HUES48 (cell line): ENCODE results near the gene FBLIM1.

Source experiments
- H3K27ac ChIP-seq: one replicate; pipeline ENCODE4 v1.7.0; 2013; ENCODE audit warnings: low read depth, low read length, inconsistent platforms
- H3K27me3 ChIP-seq: 2 replicates; pipeline ENCODE4 v1.6.1; 2013; ENCODE audit warnings: mild to moderate bottlenecking, low read length; ENCODE audit not compliant: control insufficient read depth, insufficient read depth
- H3K36me3 ChIP-seq: 2 replicates; pipeline ENCODE4 v1.6.1; 2013; ENCODE audit warnings: low read length; ENCODE audit not compliant: control insufficient read depth, insufficient read depth
- H3K4me1 ChIP-seq: 2 replicates; pipeline ENCODE4 v1.6.1; 2013; ENCODE audit warnings: mild to moderate bottlenecking, low read length; ENCODE audit not compliant: control insufficient read depth, insufficient read depth
- H3K4me3 ChIP-seq: 2 replicates; pipeline ENCODE4 v1.5.1; 2013; ENCODE audit warnings: mild to moderate bottlenecking, low read depth, low read length
- H3K9ac ChIP-seq: 2 replicates; pipeline ENCODE4 v1.6.1; 2013; ENCODE audit warnings: mild to moderate bottlenecking, low read depth, low read length, moderate library complexity
- H3K9me3 ChIP-seq: 2 replicates; pipeline ENCODE4 v1.6.1; 2013; ENCODE audit warnings: low read length; ENCODE audit not compliant: control insufficient read depth, insufficient read depth

The FBLIM1 gene

DNA sequence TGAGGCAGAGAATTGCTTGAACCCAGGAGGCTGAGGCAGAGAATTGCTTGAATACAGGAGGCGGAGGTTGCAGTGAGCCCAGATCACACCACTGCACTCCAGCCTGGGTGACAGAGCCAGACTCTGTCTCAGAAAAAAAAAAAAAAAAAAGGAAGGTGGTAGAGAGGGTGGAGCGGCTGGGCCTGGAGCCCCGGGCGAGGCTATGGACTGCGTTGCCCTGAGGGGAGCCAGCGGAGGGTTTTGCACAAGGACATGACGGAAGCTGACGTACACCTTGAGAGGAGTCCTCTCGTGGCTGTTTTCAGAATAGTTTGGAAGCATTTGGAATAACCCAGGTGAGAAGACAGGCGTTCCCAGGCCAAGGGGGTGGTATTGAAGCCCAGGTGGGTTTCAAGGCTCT is 6.9 kb upstream of the FBLIM1 start:
- Histone ChIP-seq H3K9ac (no peak overlapping the region), H3K9me3 (no peaks in the 10 kb centered on the region), H3K36me3 (no peaks in the 10 kb centered on the region), H3K27me3 (no peaks in the 10 kb centered on the region), H3K27ac (no peak overlapping the region), H3K4me1 (peaks cover 23% of the 10 kb centered on the region), H3K4me3 (no peak overlapping the region)

DNA sequence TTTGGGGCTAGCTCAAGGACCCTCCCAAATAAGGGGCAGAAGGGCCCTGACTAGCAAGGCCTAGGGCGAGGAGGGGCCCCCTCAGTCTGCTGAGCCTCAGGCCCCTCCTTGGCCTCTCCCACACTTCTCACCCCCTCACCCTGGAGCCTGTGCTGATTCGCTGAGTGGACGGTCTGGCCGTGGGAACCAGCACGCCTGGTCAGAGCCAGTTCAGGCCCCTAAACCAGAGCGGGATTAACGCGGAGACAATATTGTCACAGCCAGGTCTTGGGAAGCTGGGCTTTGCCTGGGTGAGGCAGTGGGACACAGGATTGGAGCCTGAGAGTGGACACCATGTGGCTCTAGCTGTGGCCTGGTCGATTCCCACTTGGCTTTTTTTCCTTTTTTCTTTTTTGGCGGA is 4.8 kb upstream of the FBLIM1 start:
- no peaks in the 10 kb centered on the region for H3K27me3 ChIP-seq
- no peaks in the 10 kb centered on the region for H3K9me3 ChIP-seq
- H3K9ac ChIP-seq, result no peak overlapping the region
- no peaks in the 10 kb centered on the region for H3K36me3 ChIP-seq
- H3K4me1 ChIP-seq, result peaks cover 36% of the 10 kb centered on the region
- H3K4me3 ChIP-seq, result no peak overlapping the region
- no peak overlapping the region for H3K27ac ChIP-seq

DNA sequence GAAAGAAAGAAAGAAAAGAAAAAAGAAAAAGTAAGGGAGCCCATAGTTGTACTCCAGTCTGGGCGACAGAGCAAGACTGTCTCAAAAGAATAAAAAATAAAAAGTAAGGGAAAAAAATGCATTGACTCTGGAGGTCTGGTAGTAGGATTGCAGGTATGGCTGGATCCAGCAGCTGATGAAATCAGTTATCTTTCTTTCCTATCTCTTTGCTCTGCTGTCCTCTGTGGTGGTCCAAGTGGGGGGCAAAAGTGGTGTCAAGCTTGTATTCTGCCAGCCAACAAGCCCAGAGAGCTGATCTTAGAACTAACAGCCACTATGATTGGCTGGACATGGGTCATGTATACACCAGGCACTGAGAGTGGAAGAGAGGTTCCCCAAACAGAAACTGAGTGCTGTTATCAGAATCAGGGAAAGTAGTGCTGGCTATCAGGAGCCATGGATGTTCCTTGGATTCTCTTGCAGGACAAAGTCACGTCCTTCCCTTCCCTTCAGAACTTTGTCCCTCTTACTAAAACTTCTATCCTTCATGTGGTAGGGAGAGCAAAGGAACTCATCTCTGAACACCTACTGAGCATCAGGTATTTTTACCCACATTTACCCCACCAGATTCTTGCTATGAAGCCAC is 3.5 kb upstream of the FBLIM1 start:
- H3K27ac ChIP-seq, result no peak overlapping the region
- no peaks in the 10 kb centered on the region for H3K9me3 ChIP-seq
- peaks cover 27% of the 10 kb centered on the region for H3K4me1 ChIP-seq
- no peak overlapping the region for H3K9ac ChIP-seq
- H3K36me3 ChIP-seq, result no peaks in the 10 kb centered on the region
- no peaks in the 10 kb centered on the region for H3K27me3 ChIP-seq
- no peak overlapping the region for H3K4me3 ChIP-seq

DNA sequence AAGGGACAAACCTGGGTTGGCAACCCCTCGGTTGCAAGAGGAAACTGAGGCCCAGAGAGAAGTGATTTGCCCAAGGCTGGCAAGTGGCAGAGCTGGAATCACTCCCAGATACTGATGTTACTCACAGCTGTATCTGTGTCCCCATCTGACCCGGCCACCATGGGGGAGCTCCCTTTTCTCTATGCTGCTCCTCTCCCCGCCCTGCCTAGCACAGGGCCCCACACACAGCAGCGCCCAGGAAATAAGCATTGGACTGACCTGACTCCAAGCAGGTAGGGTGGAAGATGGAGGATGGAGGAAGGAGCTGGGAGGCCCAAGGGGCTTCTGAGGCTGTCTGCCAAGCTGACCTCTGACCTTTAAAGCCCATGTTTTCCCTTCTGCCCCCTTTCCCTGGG is 3.0 kb upstream of the FBLIM1 start:
- H3K4me3 ChIP-seq, result no peak overlapping the region
- peaks cover 28% of the 10 kb centered on the region for H3K4me1 ChIP-seq
- H3K27me3 ChIP-seq, result no peaks in the 10 kb centered on the region
- no peaks in the 10 kb centered on the region for H3K36me3 ChIP-seq
- H3K9ac ChIP-seq, result no peak overlapping the region
- no peak overlapping the region for H3K27ac ChIP-seq
- no peaks in the 10 kb centered on the region for H3K9me3 ChIP-seq

DNA sequence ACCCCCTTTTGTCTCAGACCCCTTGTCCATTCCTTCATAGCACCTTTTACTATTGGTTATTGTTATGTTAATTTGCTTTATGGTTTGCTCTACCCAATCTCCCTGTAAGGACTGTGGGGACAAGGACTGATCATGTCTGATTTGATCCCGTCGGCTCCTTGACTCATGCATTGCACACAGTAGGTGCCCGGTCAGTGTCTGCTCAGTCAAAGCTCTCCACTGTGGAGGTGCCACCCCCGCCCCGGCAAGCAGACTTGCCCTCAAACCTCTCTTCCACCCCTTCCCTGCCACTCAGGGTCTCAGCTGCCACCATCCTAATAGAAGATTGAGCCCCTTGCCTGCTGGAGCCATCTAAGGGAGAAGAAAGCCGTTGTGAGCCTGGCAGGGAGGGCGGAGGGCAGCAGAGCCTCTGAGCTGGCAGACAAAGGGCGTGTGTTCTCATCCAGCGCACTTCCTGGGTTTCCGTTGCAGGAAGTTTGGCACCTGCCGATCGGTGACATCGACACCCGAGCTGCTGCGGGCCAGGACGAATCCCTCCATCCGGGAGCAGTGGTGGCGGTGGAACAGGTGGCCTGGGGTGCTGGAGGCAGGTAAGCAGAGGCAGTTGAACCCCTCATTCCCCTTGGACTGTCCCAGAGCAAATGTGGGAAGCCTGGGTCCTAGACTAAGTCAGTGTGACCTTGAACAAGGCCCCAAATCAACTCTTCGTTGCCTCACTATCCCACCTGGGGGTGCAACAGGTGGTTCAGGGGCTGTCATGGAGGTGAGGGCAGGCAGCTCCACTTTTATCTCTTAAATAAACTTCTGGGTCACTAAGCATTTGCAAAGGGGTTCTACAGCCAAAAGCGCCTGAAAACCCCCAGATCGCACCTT is 2.2 kb upstream of the FBLIM1 start:
- Histone ChIP-seq H3K4me1 (peaks cover 35% of the 10 kb centered on the region), H3K4me3 (no peak overlapping the region), H3K9me3 (no peaks in the 10 kb centered on the region), H3K36me3 (no peaks in the 10 kb centered on the region), H3K27ac (no peak overlapping the region), H3K27me3 (no peaks in the 10 kb centered on the region), H3K9ac (no peak overlapping the region)

DNA sequence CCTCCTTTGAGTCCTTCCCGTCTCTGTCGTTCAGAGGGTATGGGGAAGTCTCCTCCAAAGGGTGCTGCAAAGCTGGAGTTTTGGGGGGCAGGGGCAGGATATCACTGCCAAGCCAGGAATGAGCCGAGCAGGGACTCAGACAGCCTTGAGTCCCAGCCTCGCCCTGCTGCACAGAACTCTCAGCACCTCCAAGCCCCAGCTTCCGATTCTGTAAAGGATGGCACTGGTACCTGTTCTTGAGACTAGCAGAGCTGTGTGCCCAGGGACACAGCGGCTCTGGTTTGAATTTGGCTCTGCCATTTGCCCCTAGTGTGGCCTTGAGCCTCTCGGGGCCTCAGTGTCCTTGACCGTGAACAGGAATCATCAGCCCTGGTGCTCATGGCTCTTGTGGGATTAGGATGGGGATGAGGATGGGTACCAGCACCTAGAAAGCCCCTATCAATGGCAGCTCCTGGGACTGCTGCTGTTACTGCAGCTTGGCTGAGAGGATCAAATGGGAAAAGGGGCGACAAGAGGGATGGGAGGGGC is 1.5 kb upstream of the FBLIM1 start:
- Histone ChIP-seq H3K27ac (no peak overlapping the region), H3K9ac (no peak overlapping the region), H3K27me3 (no peaks in the 10 kb centered on the region)

DNA sequence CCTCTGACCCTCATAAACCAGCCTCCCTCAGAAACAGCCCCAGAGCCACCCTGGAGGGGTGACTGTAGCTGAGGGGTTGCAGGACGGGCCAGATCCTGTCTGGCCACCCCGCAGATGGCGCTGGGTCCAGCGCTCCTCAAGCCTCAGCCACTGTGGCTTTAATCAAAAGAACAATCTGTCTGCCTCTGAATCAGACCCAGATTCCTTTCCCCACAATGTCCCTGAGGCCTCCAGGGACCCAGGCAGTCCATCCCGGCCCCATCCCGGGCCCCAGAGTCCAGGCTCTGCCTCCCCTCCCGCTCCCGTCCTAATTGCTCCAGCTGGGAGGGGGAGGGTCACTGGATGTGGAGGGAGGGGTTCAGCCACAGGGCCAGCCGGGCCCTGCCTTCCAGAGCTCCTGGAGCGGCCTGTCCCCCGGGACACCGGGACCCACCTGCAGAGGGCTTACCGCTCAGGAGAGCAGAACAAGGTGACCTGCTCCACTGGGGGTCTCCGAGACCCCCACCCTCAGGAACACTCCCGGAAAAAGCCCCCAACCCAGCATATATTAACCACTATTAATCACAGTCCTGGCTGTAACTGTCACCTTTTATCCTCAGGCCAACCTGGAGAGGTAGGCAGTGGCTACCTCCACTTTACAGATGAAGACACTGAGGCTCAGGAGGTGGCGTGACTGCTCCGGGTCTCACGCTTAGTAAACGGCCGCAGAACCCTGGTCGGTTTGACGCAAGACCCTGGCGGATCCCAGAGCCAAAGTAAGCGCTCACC is 836 bp upstream of the FBLIM1 start:
- no peaks in the 10 kb centered on the region for H3K27me3 ChIP-seq

More for the DNA sequence above, 1.5 kb upstream of the FBLIM1 start:
- H3K4me1 ChIP-seq, result peaks cover 35% of the 10 kb centered on the region
- peaks cover 4% of the 10 kb centered on the region; the same call in 1 of the 2 replicates for H3K36me3 ChIP-seq
- no peaks in the 10 kb centered on the region for H3K9me3 ChIP-seq
- H3K4me3 ChIP-seq, result peak overlapping the region; percentile 69; the same call in 1 of the 2 replicates

DNA sequence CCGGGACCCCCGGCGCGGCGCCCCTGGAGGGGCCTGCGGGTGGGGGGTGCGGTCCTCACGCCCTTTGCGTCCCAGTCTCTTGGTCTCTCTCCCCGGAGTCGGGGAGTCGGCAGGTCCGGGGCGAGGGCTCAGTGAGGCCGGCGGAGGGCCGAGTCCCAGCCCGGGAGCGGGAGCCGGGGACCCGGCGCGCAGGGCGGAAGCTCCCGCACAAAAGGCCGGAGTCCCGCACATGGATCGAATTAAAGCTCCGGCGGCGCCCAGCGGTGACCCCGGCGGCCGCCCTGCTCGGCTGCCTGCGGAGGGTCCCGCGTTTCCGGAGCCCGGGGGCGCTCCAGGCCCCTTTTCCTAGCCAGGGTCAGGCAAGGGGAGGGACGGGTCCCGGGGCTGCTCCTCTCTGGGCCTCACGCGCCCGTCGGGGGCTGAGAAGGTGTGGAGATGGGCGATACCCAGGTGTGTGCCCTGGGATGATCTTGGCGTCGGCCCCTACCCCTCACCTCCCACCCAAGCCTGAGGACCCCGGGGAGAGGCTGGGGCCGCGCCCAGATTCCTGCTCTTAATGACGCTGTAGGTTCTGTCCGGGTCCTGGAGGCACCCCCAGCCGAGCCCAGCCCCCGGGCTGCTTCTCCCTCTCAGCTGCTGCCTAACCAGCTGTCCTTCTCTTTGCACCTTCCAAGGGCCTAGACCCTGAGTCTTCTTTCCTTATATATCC is 512 bp downstream of the FBLIM1 start:
- Histone ChIP-seq H3K9ac (peak overlapping the region; percentile 87), H3K27ac (peak overlapping the region; percentile 69), H3K36me3 (peaks cover 6% of the 10 kb centered on the region), H3K4me3 (peak overlapping the region; percentile 76), H3K4me1 (peaks cover 35% of the 10 kb centered on the region), H3K27me3 (no peaks in the 10 kb centered on the region), H3K9me3 (no peaks in the 10 kb centered on the region)

More for the DNA sequence above, 836 bp upstream of the FBLIM1 start:
- Histone ChIP-seq H3K36me3 (peaks cover 4% of the 10 kb centered on the region; the same call in 1 of the 2 replicates), H3K9me3 (no peaks in the 10 kb centered on the region), H3K9ac (peak overlapping the region; percentile 23), H3K27ac (peak overlapping the region; percentile 78), H3K4me1 (peaks cover 35% of the 10 kb centered on the region), H3K4me3 (peak overlapping the region; percentile 69)

DNA sequence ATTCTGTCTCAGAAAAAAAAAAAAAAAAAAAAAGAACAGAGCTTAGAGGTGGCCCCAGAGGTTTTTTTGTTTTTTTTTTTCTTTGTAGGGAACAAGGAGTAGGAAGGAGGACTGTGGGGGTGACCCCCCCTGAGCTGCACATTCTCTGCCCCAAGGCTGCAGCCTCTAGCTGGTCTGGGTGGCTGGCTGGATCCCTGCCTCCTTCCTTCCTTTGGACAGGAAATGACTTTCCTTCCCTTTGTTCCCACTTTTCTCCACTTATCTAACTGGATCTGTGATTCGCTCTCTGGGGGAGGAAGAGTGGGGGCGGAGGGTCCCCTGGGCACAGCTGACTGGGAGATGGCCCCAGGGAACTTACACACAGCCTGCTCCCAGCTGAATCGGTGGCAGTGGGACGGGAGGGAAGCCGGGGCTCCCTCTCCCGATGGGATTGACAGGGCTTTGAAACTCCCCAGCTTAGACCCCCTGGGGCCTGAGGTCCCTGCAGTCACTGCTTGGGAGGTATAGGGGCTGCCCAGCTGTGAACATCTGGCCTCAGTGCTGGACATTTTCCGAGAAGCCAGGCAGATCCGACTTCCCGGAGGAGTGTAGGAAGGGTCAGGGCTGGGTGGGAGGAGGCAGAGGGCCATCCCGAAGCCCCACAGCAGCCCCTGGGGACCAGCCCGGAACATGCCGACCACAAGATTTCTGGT is 2.1 kb downstream of the FBLIM1 start:
- no peaks in the 10 kb centered on the region for H3K9me3 ChIP-seq
- H3K27me3 ChIP-seq, result no peaks in the 10 kb centered on the region
- H3K4me1 ChIP-seq, result peaks cover 30% of the 10 kb centered on the region
- H3K4me3 ChIP-seq, result peak overlapping the region; percentile 50
- H3K27ac ChIP-seq, result peak overlapping the region; percentile 68
- peak overlapping the region; percentile 49 for H3K9ac ChIP-seq
- peaks cover 22% of the 10 kb centered on the region for H3K36me3 ChIP-seq
